Measurements from ENCODE around the gene TRIM67.
"Not testable (repeated sequence)": the region's sequence is repeated elsewhere in the genome, so short reads cannot be mapped to it uniquely, and the experiment has no call there.

Gene TRIM67

DNA sequence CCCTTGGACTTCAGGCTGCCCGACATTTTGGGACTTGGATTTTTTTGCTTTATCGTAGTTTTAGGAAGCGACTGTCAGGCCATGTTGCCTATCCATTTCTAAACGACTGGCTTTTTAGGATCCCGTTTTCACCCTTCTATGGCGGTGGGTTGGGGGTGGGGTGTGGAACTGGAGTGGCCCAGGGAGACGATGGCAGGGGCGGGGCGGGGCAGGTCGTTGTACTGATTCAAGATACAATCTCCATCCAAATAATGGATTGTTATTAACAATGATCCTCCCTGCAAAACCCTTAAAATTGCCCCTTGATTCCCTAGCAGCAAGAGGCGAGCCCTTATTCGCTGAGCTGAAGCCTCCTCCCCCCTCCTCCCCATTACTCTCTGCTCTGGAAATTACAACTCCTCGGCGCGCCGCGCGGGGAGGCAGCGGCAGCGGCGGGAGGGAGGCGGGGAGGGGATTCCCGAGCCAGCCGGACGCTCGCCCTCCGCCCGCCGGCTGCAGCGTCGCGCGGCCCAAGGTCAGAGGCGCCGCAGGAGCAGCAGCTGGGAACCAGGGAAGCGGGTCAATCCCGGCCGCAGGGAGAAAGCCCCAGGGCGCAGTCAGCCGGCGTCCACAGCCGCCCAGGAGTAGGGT is at the start of gene TRIM67:
TRIM67 (plus strand) TSS at position 392 of the 630 bp plus-strand sequence. CDS start 912 bp downstream, outside the sequence.
- DNase-seq (ENCODE audit: low read depth in 2 of 2), result no peak

GRCh38 chr1:231116738-231117137 is 45.1 kb upstream of the TRIM67 start:
- DNase-seq (ENCODE audit: low read depth in 2 of 2), result no peak

GRCh38 chr1:231118704-231119453 is 43.0 kb upstream of the TRIM67 start:
- no peak for DNase-seq (ENCODE audit: low read depth in 2 of 2)

DNA sequence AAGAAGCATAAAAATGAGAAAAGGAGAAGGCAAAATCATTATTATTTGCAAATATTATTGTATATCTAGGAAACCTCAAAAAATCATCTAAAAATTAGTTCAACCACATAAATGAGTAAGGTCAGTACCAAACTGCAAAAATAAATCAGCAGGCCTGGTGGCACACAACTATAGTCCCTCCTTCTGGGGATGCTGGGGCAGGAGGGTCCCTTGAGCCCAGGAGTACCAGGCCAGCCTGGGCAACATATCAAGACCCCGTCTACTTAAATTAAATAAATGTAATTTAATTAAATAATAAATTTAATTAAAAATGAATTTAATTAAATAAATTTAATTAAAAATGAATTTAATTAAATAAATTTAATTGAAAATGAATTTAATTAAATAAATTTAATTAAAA is 40.3 kb upstream of the TRIM67 start:
- no peak for DNase-seq (ENCODE audit: low read depth in 2 of 2)

- no peak for DNase-seq (ENCODE audit: low read depth in 2 of 2)
Observed at GRCh38 chr1:231122143-231122542, 39.7 kb upstream of the TRIM67 start.

DNA sequence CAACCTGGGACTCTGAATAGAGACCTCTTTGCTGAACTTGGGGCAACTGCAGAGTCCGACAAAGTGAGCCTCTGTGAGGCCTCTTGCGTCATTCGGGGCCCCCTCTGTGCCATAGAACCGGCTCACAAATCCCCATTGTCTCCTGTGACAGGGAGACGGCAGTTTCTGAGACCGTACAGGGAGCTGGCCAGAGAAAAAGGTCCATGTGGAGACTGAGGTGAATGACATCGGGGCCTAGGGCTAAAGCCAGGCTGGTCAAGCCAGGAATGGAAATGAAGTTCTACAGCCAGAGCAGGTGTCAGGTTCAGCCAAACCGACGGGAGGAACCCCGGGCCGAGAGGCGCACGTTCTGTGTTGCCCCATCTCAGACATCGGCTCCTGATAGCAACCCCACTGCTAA is 37.1 kb upstream of the TRIM67 start:
- no peak for DNase-seq (ENCODE audit: low read depth in 2 of 2)

GRCh38 chr1:231125972-231126580 is 35.8 kb upstream of the TRIM67 start:
- DNase-seq (ENCODE audit: low read depth in 2 of 2), result no peak

DNA sequence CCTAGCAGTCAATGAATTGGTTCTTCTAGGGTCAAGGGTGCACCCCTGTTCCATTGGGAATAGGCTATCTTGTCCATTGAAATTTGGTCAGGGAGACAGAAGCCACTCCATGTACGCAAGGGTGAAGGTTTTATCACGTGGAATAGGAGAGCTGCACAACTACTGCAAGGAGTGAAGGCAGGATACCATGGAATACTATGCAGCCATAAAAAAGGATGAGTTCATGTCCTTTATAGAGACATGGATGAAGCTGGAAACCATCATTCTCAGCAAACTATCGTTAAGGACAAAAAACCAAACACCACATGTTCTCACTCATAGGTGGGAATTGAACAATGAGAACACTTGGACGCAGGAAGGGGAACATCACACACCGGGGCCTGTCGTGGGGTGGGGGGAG is 34.8 kb upstream of the TRIM67 start:
- not testable (repeated sequence) for DNase-seq (ENCODE audit: low read depth in 2 of 2)

GRCh38 chr1:231128471-231128870 is 33.4 kb upstream of the TRIM67 start:
- DNase-seq (ENCODE audit: low read depth in 2 of 2), result not testable (repeated sequence)

GRCh38 chr1:231130544-231130943 is 31.3 kb upstream of the TRIM67 start:
- DNase-seq (ENCODE audit: low read depth in 2 of 2), result no peak

GRCh38 chr1:231132591-231132990 is 29.3 kb upstream of the TRIM67 start:
- not testable (repeated sequence) for DNase-seq (ENCODE audit: low read depth in 2 of 2)

- DNase-seq (ENCODE audit: low read depth in 2 of 2), result no peak
Observed at GRCh38 chr1:231134624-231135023, 27.2 kb upstream of the TRIM67 start.

GRCh38 chr1:231138236-231138635 is 23.6 kb upstream of the TRIM67 start:
- no peak for DNase-seq (ENCODE audit: low read depth in 2 of 2)

GRCh38 chr1:231139125-231139649 is 22.7 kb upstream of the TRIM67 start:
- DNase-seq (ENCODE audit: low read depth in 2 of 2), result no peak

DNA sequence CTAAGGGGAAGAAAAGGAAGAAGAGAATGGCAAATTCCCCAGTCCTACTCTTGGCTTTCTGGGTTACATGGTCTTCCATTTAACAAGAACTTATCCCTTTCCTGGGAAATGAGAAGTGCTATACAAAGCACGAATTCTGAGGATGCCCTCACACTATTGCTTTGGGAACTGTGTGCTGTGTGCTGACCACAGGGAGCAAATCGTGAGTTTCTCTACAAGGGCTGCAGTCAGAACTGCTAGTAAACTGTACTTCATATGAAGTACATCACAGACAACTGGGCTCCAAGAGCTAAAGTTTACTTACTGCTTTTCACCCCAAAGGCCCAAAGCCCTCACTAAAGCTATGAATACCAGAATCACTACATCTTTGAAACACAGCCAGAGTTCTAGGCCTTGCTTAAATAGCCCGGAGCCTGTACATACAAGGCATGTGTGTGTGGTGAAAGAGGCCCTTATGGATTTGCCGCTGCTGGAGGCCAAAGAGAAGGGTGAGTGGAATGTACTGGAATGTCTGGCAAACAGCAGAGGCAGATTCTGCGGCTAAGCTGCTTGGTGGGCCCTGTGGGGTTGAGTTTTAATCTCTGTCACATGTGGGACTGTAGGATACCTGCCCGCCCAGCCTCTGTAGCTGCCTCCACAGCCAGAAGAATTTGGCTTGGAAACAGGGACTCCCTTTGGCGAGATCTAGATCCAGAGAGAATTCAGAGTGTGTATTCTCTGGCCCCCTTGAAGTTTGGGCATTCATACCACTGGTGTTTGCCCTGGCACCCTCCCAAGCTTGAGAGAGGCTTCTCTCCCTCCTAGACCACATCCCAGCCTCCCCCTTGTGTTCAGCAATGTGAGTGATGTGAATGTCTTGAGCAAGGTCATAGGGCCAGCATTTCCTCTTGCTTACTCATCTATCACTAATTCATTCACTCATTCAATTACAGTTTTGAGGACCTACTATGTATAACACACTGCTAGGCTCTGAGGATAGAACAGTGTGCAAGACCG is 21.9 kb upstream of the TRIM67 start:
- DNase-seq (ENCODE audit: low read depth in 2 of 2), result no peak

DNA sequence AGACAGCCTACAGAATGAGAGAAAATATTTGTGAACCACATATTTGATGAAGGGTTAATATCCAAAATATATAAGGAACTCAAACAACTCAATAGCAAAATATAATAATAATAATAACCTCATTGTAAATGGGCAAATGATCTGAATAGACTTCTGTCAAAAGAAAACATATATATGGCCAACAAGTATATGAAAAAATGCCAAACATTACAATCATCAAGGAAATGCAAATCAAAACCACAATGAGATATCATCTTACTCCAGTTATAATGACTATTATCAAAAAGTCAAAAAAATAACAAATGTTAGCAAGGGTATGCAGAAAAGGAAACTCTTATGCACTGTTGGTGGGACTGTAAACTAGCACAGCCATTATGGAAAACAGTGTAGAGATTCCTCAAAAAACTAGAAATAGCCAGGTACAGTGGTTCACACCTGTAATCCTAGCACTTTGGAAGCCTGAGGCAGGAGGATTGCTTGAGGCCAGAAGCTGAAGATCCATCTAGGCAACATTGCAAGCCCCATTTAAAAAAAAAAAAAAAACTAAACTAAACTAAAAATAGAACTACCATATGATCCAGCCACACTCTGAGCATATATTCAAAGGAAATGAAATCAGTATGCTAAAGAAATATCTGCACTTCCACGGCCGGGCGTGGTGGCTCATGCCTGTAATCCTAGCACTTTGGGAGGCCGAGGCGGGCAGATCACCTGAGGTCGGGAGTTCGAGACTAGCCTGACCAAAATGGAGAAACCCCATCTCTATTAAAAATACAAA is 17.3 kb upstream of the TRIM67 start:
- DNase-seq (ENCODE audit: low read depth in 2 of 2), result no peak

DNA sequence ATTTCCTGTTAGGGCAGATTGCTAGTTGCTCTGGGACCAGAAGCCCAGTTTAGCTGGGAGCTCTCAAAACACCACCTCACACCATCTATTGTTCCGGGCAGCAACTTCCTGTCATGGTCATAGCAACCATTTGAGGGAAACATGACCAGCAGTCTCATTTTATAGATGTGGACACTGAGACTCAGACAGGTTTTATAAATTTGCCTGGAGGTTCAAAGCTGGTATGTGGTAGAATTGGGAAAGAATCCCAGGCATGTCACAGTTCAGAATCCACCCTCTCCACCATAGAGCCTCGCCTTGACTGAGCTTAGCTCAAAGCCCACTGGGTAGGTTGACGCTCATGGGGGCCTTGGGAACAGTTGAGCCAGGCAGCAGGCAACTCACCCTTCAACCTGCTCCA is 14.0 kb upstream of the TRIM67 start:
- no peak for DNase-seq (ENCODE audit: low read depth in 2 of 2)

- no peak for DNase-seq (ENCODE audit: low read depth in 2 of 2)
Observed at GRCh38 chr1:231151811-231152210, 10.0 kb upstream of the TRIM67 start.

GRCh38 chr1:231153726-231154125 is 8.1 kb upstream of the TRIM67 start:
- no peak for DNase-seq (ENCODE audit: low read depth in 2 of 2)

DNA sequence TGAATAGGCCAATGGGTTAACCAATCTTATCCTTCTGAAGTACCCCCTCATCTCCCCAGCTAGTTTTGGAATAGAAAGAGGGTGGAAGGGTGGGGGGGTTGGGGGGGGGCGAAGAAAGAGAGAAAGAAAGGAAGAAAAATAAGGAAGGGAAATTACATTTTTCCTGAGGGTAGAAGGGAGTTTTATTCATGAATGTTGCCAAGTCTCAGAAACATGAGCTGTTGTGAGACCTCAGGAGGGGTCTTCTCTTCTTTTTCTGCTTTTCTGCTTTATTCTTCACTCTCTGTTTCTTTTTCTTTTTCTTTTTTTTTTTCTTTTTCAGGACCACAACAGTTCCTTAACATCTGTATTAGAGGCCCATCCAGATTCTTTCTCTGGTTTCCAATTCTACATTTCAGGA is 6.0 kb upstream of the TRIM67 start:
- DNase-seq (ENCODE audit: low read depth in 2 of 2), result no peak

DNA sequence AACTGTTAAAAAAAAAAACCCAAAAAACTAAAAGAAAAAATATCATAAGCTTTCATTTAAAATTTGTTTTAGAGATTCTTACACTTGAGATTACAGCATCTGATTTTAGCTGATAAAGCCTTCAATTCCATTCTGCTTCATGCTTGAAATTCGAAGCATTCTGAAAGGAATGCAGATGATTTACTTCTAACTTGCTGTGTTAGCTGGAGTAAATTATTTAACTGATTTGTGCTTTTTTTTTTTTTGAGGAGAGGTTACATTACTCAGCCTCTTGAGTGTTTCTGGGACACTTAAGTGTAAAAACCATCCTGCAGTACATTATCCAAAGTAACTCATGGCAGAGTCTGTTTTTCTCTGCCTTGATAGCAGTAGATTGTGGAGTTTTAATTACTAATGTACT is 4.5 kb upstream of the TRIM67 start:
- DNase-seq (ENCODE audit: low read depth in 2 of 2), result no peak

Measured in stimulated activated CD8-positive, alpha-beta memory T cell treated with anti-CD3 and anti-CD28 coated beads, Interleukin-7, amount 100 ng/mL, for 1 hour (primary cell).